NOMO-1 treated with dmso at 0.1 percent for 144 hours (cell line): ENCODE results near the gene SPATA2L.

Source experiments
- DNase-seq: peaks from one replicate; lab custom pipeline; 2025; ENCODE audit not compliant: unreplicated experiment; lab: John Stamatoyannopoulos, UW

The SPATA2L gene

DNA sequence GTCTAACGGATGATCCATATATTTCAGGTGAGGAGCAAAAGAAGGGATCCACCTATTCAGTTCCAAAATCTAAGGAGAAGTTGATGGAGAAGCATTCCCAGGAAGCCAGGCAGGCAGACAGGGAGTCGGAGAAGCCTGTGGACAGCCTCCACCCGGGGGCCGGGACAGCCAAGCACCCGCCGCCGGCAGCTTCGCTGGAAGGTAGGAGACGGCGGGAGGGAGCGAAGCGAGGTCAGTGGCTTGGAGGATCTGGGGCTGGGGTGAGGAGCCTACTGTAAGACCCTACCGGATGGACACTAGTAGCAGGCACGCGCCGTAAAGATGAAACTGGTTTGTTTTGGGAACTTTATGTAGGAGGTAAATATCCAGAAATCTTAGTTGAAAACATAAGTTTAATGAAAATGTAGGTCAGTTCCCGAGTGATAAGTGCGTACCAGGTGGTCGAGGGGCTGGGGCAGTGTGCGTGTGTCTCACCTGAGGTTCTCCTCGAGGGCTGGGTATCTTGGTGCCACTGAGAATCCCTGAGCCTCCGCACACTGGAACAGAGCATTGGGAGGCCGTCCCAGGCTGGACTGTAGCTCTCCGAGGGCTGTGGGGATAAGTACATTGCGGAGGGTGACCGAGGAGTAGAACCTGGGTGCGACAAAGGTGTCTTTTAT, 43.2 kb downstream of the SPATA2L start:
- DNase-seq: no peak

DNA sequence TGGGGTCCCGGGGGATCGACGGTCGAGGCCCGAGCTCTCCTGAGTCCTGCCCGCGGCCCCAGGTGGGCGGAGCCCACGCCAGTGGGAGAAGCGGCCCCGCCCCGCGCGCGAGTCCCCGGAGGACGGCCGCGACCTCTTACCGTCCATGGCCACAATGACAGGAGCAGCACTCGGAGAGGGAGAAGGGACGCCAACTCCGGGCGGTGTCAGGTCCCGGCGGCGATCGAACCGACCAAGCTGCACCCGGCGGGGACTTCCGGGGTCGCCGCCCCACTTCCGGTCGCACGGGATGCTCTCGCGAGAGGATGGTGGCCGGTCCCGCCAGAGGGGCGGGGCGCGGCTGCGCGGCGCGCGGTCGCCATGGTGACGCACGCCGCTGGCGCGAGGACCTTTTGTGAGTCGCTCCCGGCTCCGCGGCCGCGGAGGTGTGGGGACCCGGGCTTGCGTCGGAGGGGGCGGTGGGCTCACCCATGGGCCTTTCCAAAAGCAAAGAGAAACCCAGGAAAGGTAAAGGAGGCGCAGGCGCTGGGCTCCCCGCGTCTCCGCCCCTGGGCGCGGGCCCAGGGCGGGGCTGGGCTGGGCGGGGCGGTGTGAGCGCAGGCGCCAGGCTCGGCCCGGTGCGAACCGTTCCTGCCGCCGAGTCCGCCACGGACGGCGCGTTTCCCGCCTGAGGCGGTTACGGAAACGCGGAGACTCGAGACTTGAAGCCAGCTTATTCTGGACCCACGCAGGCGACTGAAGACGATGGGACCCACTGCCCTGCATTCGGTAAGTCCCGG, 43.9 kb downstream of the SPATA2L start, which contains the start of the genes CHMP1A and SPATA33:
TSS of gene CHMP1A (minus strand) at position 267 of the 779 bp plus-strand sequence. CDS start at position 147, 120 bp downstream.
TSS of gene SPATA33 (plus strand) at position 395 of the 779 bp plus-strand sequence. CDS start at position 471, 76 bp downstream.
- peak; percentile 59 for DNase-seq

DNA sequence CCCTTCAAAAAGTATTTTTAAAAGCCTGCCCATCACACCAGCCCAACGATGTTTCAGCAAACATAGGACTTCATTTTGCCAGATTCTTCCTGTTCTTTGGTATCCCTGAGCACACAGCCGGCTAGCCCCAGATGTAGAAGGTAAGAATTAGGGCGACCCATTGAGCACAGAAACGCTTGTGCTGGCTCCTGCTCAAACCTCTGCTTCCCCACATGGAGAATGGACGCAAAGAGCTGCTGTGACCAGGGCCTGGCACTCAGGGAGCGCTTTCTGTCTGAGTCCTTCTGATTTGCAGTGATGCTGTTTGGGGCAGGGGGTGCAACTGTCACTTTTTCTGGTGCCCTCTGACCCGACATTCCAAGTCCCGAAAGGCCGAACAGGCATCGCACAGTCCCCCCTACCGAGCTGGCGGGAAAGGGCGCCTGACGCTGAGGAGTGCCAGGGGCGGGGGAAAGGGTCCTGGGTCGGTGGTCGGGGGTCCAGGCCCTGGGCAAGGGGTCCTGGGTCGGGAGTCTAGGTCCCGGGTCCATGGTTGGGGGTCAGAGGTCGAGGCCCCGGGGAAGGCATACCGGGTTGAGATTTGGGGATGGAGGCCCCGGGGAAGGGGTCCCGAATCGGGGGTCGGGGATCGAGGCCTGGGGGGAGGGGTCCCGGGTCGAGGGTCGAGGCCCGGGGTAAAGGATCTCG, 44.9 kb downstream of the SPATA2L start:
- no peak for DNase-seq

DNA sequence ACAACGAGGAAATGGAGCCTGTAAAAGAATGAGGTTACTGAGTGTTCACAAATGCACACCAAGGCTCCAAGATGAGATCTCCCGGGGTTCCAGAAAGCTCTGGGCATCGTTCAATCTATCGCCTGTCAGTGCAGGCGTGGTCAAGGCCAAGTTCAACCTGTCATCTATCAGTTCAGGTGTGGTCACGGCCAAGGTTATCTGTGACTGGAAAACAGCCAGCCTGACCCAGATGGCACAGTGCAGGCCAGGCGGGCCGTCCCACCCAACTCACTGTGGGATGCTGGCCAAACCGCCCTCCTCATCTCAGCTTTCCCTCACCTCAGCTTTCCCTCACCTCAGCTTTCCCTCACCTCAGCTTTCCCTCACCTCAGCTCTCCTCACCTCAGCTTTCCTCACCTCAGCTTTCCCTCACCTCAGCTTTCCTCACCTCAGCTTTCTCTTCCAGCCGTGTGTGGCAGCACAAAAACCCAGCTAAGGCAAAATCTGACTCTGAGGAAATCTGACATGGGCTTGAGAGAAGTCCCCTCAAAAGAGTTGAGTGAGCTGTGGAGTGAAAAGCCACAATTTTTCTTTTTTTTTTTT, 46.4 kb downstream of the SPATA2L start:
- no peak for DNase-seq

DNA sequence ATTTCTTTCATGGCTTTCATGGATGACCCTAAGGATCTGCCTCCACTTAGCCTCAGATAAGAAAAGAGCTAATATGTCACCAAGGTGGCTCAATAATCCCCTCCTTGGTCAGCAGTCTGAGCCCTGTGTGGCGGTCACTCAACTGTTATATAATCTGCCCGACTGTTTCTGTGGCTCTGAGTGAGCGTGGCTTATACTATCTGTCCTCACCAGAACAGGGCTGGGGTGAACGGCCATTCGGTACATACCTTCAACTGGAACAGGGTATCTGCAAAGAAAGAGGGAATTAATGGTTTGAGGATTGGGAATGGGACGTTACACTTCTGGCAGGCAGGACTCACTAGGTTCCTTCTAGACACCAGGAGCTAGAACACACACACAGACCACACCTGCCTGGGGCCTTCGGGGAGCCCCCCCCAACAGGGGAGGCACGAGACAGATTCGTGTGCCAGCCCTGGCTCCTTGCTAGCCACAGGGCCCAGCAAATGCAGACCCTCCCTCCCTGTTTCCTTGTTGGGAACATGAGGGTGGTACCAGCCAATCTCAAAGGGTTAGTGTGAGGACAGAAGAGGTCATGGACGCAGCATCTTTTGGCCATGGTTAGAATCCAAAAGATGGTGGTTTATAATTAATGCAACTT, 47.7 kb downstream of the SPATA2L start:
- DNase-seq: no peak

DNA sequence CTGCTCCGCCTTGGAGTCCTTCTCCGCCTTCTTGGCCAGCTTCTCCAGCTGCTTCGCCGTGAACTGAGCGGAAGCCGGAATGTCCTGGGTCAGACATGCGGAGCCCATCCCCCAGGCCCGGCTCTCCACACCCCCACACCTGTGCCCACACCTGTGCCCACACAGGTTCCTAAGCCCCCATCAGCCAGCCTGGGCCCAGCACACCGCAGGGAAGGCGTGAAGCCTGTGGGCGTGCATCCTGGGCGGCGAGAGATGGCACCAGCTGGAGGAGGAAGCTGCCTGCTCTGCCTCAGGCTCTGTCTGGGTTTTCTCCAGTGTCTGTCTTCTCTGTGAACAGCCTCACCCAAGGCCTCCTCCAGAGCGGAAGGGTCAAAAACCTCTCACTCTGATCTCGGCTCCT, 49.9 kb downstream of the SPATA2L start:
- no peak for DNase-seq

DNA sequence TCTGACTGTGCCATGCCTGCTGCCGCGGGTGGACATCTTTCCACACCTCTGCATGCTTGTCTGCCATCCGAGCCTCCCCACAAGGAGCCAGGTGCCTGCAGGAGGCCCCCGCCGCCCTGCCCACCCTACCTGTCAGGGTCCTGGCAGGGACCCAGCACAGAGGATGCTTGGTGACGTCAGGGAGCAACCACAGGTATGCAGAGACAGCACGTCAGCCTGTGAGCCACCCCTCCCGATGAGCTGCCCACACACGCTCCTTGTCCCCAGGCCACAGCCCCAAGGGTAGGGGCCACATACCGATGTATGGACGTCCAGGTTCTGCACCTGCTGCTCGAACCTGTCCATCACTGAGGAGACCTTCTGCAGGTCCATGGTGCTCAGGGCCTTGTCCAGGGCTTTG, 54.6 kb downstream of the SPATA2L start:
- DNase-seq: no peak
